Chondrocyte (in vitro differentiated cells): Measurements from ENCODE around the gene ASIC2. TPM values are rescaled to one million over a fixed set of nuclear protein-coding genes. Genes with fewer than 3 reads are reported as not detected.

ENCODE experiments used
- DNase-seq: peaks from one replicate; pipeline ENCODE4 v3.0.0; 2021; ENCODE audit warnings: mixed read lengths, low spot score
- H3K27ac Mint-ChIP-seq: one replicate; pipeline ENCODE4 v1.8.0; 2021; ENCODE audit warnings: mild to moderate bottlenecking, moderate library complexity, mixed read lengths; ENCODE audit not compliant: unreplicated experiment
- H3K27me3 Mint-ChIP-seq: 2 replicates; pipeline ENCODE4 v1.8.0; 2021; ENCODE audit warnings: low read depth, mixed read lengths
- H3K36me3 Mint-ChIP-seq: 2 replicates; pipeline ENCODE4 v1.8.0; 2021; ENCODE audit warnings: low read depth, mixed read lengths
- H3K4me1 Mint-ChIP-seq: 2 replicates; pipeline ENCODE4 v1.8.0; 2021; ENCODE audit warnings: low read depth, mild to moderate bottlenecking, mixed read lengths
- H3K4me3 Mint-ChIP-seq: one replicate; pipeline ENCODE4 v1.8.0; 2021; ENCODE audit warnings: mild to moderate bottlenecking, moderate library complexity, mixed read lengths; ENCODE audit not compliant: unreplicated experiment
- H3K9me3 Mint-ChIP-seq: 2 replicates; pipeline ENCODE4 v1.8.0; 2021; ENCODE audit warnings: low read depth, mixed read lengths
- CTCF ChIP-seq: fragments of 200-600 bp; sonication (generic); IDR thresholded peaks from 2 replicates; pipeline ENCODE4 v1.5.0; 2021; ENCODE audit warnings: antibody characterized with exemption, mild to moderate bottlenecking, moderate library complexity
- total RNA-seq: library from RNA; stranded (reverse); gene quantifications from 3 replicates; pipeline ENCODE4 v1.2.1, GENCODE V29; 2021

Gene ASIC2
- total RNA-seq, 1 donor from 2014 or later = not detected

GRCh38 chr17:33290253-33290652 is 2.8 kb downstream of the ASIC2 start:
- TF ChIP-seq CTCF = no peak
- H3K4me3 Mint-ChIP-seq = no peak overlapping the region
- no peaks in the 10 kb centered on the region for H3K9me3 Mint-ChIP-seq
- H3K27ac Mint-ChIP-seq = no peak overlapping the region
- H3K36me3 Mint-ChIP-seq = peaks cover 1% of the 10 kb centered on the region
- no peak for DNase-seq
- peaks cover 68% of the 10 kb centered on the region for H3K27me3 Mint-ChIP-seq
- H3K4me1 Mint-ChIP-seq = peaks cover 9% of the 10 kb centered on the region

GRCh38 chr17:33288954-33289353 is 4.1 kb downstream of the ASIC2 start:
- Mint-ChIP-seq H3K4me3 (no peak overlapping the region), H3K36me3 (peaks cover 1% of the 10 kb centered on the region), H3K27me3 (peaks cover 55% of the 10 kb centered on the region), H3K27ac (no peak overlapping the region), H3K4me1 (peaks cover 9% of the 10 kb centered on the region), H3K9me3 (no peaks in the 10 kb centered on the region)
- TF ChIP-seq CTCF = no peak
- no peak for DNase-seq

- Mint-ChIP-seq H3K27ac (no peak overlapping the region), H3K4me3 (no peak overlapping the region), H3K4me1 (peaks cover 9% of the 10 kb centered on the region), H3K36me3 (peaks cover 1% of the 10 kb centered on the region), H3K9me3 (no peaks in the 10 kb centered on the region), H3K27me3 (peaks cover 46% of the 10 kb centered on the region)
- no peak for TF ChIP-seq CTCF
- no peak for DNase-seq
These were observed 5.9 kb downstream of the ASIC2 start for GRCh38 chr17:33287096-33287725.

- no peaks in the 10 kb centered on the region for H3K36me3 Mint-ChIP-seq
These were observed 7.7 kb downstream of the ASIC2 start for GRCh38 chr17:33285413-33285812.

GRCh38 chr17:33284022-33284421 is 9.1 kb downstream of the ASIC2 start:
- Mint-ChIP-seq H3K4me1 (no peaks in the 10 kb centered on the region), H3K36me3 (no peaks in the 10 kb centered on the region), H3K4me3 (no peak overlapping the region), H3K27me3 (peaks cover 28% of the 10 kb centered on the region), H3K27ac (no peak overlapping the region), H3K9me3 (no peaks in the 10 kb centered on the region)
- no peak for TF ChIP-seq CTCF
- no peak for DNase-seq

More at GRCh38 chr17:33285413-33285812, 7.7 kb downstream of the ASIC2 start:
- no peaks in the 10 kb centered on the region for H3K4me1 Mint-ChIP-seq
- H3K27ac Mint-ChIP-seq = no peak overlapping the region
- peaks cover 34% of the 10 kb centered on the region for H3K27me3 Mint-ChIP-seq
- no peak for TF ChIP-seq CTCF
- no peak overlapping the region for H3K4me3 Mint-ChIP-seq
- no peak for DNase-seq
- no peaks in the 10 kb centered on the region for H3K9me3 Mint-ChIP-seq
